ENCODE results near the gene DCXR.

The DCXR gene

GRCh38 chr17:82008941-82009405, 28.5 kb downstream of the DCXR start:
- DNase-seq = no peak

DNA sequence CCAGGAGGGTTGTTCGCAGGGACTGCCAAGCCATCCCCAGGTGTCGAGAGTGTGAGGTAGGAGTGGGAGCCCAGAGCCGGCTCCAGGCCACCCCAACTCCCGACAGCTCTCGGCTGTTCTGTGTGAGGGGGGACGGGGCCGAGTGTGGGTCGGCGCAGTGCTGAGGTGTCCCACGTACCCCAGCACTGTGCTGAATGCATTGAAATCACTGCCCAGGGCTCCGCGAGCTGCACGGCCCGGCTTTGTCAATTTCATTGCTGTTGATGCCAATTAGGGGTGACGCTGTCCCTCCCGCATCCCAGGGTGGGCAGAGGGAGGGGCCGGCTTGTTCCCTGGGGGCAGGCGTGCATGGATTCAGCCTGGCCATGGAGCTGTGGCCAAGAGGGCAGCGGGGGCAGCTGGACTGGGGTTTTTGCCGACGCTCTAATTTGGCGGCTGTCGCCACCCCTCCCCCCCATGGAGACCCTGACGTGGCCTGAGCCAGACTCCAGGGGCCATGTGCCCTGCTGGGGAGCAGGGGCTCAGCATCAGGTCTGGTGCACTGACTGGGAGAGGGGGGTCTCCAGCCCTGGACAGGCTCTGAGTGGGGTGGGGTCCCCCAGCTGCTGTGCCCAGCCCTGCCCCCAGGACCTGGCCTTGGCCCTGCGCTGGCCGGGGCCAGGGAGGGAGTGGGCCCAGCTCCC, 29.1 kb downstream of the DCXR start:
- DNase-seq = no peak

- DNase-seq = no peak
These were observed 29.8 kb downstream of the DCXR start for GRCh38 chr17:82007495-82008257.

DNA sequence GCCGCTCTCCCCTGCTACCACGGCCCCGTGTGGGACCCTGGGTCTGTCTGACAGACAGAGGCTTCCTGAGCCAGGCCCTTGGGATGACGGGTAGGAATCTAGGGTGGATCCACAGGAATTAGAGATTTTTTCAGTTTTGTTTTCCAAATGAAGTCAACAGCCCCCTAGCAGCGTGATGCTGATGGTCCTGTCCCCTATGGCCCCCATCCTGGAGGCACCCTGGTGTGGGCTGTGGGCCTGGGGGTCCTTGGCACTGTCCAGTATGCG, 30.3 kb downstream of the DCXR start:
- no peak for DNase-seq

DNA sequence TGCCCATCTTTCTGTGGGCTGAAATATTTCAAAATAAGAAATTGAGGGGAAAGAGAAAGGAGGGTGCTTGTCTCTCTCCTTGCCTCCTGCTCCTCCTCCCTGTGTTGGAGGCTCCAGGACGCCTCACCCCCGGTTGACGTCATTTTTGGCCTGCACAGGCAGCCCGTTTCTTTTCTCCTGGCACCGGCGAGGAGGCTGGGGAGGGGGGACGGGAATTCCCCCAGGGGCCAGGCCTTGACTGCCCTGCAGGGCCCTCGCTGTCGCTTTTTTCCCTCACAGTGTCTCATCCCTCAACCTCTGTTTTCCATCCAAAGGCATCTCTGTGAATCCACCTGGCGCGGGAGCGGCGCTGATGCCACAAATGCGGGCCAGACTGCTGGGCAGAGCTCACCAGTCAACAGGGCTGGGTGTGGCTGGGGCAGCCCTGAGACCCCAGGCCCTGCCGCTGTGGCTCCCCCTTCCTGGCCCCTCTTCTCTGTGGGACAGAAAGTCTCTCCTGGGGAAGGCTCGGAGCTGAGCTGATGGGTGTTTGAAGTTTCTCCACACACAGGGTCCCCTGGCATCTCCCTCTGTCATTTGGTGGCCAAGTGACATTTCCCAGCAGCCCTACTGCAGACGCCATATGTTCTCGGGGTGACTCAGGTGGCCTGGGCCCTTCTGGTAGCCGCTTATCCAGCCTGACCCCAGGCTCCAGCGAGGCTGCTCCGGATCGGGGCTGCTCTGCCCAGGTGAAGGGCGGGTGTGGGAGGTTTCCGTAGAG, 30.8 kb downstream of the DCXR start:
- no peak for DNase-seq

- DNase-seq = no peak
These were observed 31.7 kb downstream of the DCXR start for GRCh38 chr17:82005701-82006348.

- no peak for DNase-seq
These were observed 32.7 kb downstream of the DCXR start for GRCh38 chr17:82004517-82005455.

DNA sequence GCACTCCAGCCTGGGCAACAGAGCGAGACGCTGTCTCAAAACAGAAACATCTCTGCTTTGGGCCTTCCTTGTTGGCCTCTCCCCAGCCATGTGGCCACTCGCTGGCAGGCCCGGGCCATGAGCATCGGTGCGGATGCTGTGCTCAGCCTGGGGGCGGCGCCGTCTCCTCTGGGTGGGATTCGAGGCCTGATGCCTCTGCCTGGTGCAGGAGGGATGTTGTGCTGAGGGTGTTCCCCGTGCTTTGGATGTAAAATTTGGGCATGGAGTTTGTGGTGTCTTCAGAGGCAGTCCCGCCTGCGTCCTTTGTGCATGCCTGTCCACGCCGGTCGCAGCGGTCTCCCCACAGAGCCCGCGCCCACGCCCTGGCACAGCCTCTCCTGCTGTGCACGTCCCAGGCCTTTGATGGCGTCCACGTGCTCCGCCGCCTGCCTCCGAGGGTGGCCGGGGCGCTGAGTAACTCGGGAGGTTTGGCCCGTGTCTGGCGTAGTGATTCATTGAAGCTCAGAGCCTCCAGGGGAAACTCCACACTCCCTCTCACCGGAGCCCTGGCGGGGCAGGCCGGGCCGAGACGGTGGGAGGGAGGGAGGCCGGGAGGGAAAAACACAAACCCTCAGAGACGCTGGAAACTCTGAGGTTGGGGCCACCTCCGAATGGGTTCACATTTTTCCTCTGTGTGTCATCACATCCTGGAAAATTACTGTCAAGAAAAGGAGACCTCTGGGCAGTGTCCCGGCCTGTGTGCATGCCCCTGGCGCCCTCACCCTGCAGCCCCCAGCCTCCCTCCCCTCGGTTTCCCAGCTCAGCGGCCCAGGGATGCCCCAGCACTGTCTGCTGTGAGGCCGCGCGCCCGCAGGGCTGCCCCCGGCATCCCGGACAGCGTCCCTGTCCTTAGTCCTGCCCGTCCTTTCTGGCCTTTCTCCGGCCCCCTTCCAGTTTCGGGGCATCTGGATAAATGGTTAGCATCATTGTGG, 33.8 kb downstream of the DCXR start:
- DNase-seq = peak; percentile 87

DNA sequence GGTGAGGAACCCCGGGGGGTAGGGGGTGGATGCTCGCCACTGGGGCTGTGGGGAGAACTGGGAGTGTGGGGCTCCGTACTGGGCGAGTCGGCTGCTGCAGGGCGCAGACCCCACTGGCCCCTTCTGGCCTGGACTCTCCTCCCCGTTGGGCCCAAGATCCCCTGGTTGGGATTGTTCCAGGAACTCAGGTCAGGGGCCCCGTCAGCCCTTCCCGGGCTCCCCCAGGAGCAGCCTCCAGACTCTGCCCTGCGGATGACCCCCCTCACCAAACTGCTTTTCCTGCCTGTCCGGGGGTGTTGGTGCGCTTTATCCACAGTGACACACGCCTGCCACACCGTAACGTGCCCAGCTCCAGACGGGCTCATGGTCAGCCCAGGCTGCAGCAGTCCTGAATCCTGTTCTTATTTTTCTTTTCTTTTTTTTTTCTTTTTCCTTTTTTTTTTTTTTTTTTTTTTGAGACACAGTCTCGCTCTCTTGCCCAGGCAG, 35.9 kb downstream of the DCXR start:
- DNase-seq = no peak

- no peak for DNase-seq
These were observed 36.5 kb downstream of the DCXR start for GRCh38 chr17:82000803-82001570.

DNA sequence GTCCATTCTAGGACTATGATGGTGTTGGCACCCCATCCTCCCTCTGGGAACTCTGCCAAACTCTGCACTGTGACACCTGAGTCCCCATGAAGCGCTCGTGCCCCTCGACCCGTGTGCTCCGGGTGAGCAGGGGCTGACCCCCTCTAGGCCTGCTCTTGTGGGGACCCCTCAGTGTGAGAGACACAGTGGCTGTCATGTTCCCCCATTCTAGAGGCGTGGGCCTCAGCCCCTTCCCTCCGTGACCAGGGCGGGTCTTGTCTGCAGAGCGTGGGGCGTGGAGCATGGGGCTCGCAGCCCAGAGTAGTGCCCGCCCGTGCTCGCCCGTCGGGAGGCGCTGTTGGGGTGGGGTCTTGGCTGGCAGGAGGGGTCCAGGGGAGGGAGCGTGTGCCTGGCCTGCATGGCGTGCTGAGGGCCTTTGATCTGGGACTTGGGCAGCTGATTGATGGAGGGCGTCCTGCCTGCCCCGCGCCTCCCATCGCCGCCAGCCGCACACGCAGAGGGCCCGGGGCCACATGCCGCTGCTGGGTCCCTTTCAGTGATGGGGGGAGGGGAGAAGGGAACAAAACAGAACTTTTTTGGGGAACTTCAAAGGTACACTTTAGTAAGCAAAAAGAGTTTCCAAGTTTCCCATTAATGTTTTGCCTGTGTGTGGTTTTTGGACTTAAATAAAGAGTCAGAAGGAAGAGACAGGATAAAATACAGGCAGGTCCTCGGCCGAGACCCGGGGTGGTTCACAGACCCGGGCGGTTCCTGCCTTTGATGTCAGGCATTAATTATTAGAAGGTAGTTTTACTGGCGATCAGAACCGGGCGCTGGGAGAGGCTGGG, 37.3 kb downstream of the DCXR start:
- DNase-seq = no peak

- DNase-seq = no peak
These were observed 37.9 kb downstream of the DCXR start for GRCh38 chr17:81999587-81999975.

- no peak for DNase-seq
These were observed 38.6 kb downstream of the DCXR start for GRCh38 chr17:81998691-81999438.

- DNase-seq = no peak
These were observed 39.3 kb downstream of the DCXR start for GRCh38 chr17:81998212-81998611.

DNA sequence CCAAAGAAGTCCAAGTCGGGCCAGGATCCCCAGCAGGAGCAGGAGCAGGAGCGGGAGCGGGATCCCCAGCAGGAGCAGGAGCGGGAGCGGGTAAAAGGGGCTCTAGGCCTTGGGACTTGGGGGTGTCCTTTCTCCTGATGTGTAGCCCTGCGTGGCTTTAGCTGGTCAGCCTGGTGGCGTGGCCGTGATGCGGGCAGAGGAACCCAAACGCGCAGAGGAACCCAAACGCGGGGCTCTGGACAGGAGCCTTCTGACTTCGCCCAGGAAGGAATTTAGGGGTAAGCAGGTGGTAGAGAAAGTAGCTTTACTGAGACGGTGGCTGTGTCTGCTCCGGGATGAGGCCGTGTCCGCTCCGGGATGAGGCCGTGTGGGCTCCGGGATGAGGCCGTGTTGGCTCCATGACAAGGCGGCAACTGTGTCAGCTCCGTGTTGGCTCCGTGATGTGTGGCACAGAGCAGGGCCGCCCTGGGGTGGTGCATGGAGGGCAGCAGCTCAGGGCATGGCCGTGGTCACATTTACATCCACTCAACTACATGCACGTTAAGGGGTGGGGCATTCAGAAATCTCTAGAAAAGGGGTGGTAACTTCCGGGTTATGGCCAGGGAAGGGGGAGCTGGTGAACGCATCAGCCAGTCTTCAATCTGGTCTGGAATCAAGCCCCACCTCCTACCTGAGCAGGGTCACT, 40.6 kb downstream of the DCXR start:
- DNase-seq = no peak

GRCh38 chr17:81996232-81996756, 41.2 kb downstream of the DCXR start:
- no peak for DNase-seq

DNA sequence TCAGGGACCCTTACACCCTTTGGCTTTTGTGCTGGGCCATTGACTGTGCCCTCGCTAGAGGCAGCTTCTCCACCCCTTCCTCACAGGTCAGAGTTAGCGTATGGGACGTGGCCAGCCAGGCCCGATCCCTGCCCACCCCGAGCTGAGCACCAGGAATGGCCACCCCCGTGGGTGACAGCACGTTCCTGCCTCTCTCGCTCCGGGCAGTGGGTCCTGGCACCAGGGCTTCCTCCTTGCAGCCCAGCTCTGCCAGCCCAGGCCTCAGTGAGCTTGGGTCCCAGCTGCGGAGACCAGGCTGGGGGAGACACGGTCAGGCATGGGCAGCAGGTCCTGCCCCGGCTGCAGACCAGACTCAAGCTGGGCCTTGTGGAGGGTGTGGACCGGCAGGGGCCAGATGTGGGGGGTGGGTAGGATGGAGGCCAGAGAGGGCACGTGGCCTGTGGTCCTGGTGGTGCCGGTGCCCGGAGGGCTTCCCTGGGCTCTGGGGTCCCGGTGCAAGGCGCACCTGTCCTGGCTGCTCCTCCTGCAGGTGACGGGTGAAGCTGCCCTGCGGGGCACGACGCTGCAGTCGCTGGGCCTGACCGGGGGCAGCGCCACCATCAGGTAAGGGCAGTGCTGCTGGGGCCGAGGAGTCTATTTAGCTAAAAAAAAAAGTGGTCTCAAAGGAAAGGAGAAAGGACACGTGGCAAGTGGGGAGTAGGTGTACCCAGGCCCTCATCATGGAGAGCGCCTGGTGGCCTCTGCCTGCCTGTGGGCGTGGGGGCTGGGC, 41.9 kb downstream of the DCXR start:
- DNase-seq = no peak

Data from 8988T (cell line).